GM21786 (cell line): ENCODE measurements around the gene OPN3.

ENCODE experiments used
- ATAC-seq: cut with Tn5 transposase; IDR thresholded peaks from one replicate; pipeline ENCODE4 v1.9.1; 2021; ENCODE audit not compliant: unreplicated experiment

The OPN3 gene

GRCh38 chr1:241624935-241625334, 15.2 kb downstream of the OPN3 start:
- no peak for ATAC-seq

- ATAC-seq: no peak
Measured at GRCh38 chr1:241622669-241623068, 17.5 kb downstream of the OPN3 start.

- no peak for ATAC-seq
Measured at GRCh38 chr1:241617426-241617825, 22.7 kb downstream of the OPN3 start.

- ATAC-seq: no peak
Measured at GRCh38 chr1:241615043-241615974, 24.9 kb downstream of the OPN3 start.

- no peak for ATAC-seq
Measured at GRCh38 chr1:241614572-241614971, 25.6 kb downstream of the OPN3 start.

GRCh38 chr1:241614144-241614543, 26.0 kb downstream of the OPN3 start:
- ATAC-seq: no peak

GRCh38 chr1:241612533-241613477, 27.4 kb downstream of the OPN3 start:
- no peak for ATAC-seq

- no peak for ATAC-seq
Measured at GRCh38 chr1:241611736-241612135, 28.4 kb downstream of the OPN3 start.

- ATAC-seq: peak; percentile 88
Measured at GRCh38 chr1:241611063-241611462, 29.1 kb downstream of the OPN3 start.

- ATAC-seq: no peak
Measured at GRCh38 chr1:241610056-241610815, 29.9 kb downstream of the OPN3 start.

- no peak for ATAC-seq
Measured at GRCh38 chr1:241608379-241609033, 31.7 kb downstream of the OPN3 start.

GRCh38 chr1:241607497-241607896, 32.7 kb downstream of the OPN3 start:
- ATAC-seq: no peak

- ATAC-seq: no peak
Measured at GRCh38 chr1:241606544-241606943, 33.6 kb downstream of the OPN3 start.

GRCh38 chr1:241605146-241605805, 34.9 kb downstream of the OPN3 start:
- ATAC-seq: no peak

GRCh38 chr1:241603731-241604245, 36.4 kb downstream of the OPN3 start:
- no peak for ATAC-seq

GRCh38 chr1:241600496-241600901, 39.7 kb downstream of the OPN3 start:
- ATAC-seq: peak; percentile 85

- ATAC-seq: peak; percentile 32
Measured at GRCh38 chr1:241598249-241598648, 41.9 kb downstream of the OPN3 start.

- no peak for ATAC-seq
Measured at GRCh38 chr1:241596633-241597032, 43.5 kb downstream of the OPN3 start.

GRCh38 chr1:241593186-241593585, 47.0 kb downstream of the OPN3 start:
- no peak for ATAC-seq
